Body of pancreas (tissue), 4 donors: ENCODE data around the gene PODXL.

Experiments used
- POLR2A ChIP-seq, 3 donors: fragments of 450-650 bp; IDR thresholded peaks; one replicate each; pipeline ENCODE4 v1.6.1; 2016; ENCODE audit warnings: antibody characterized with exemption in 3 of 3, mild to moderate bottlenecking in 2 of 3
- TF ChIP-seq, protein P1 (sequence below), 7 experiments: fragments of 450-650 bp in 4 of 7; fragments of 200-600 bp in 3 of 7; sonication (generic) in 3 of 7; IDR thresholded peaks; one replicate each; pipeline ENCODE4 v1.5.1; 2016 to 2019; ENCODE audit warnings: antibody characterized with exemption in 7 of 7

DNA sequence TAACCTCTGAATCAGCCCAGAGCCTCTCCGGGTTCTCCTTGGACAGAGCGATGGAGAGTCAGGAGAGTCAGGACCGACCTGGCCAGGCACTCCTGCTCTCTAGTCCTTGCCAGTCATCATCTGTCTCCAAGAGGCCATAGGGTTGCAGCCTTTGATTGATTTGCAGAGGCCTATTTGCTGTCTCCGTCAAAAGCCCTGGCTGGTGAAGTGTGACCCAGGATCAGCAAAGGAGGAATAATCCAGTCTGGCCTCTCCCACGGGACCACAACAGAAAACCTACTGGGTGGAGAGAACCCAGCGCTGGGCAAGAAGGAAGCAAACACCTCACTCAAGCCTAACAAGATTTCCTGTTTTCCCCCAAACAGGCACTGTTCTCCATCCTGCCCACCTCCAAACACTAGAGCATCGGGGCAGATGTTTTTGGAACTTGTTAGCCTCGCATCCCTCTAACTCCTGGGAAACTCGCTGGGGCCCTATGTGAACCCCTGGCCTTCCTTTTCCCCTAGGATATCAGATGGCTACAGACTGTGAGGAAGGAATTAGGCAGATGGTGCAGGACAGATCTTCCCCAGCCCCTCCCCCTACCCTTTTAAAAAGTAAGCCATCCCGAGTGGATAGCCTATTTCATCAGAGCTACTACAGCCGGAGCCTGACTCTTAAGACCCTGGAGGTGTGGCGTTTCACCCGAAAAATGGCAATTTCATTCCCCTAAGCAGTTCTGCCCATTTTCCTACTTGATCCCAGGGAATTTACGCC lies 54.3 kb downstream of the PODXL start:
- no peak for TF ChIP-seq POLR2A (IDR thresholded peaks at IDR 0.05)
- TF ChIP-seq, protein P1, sequence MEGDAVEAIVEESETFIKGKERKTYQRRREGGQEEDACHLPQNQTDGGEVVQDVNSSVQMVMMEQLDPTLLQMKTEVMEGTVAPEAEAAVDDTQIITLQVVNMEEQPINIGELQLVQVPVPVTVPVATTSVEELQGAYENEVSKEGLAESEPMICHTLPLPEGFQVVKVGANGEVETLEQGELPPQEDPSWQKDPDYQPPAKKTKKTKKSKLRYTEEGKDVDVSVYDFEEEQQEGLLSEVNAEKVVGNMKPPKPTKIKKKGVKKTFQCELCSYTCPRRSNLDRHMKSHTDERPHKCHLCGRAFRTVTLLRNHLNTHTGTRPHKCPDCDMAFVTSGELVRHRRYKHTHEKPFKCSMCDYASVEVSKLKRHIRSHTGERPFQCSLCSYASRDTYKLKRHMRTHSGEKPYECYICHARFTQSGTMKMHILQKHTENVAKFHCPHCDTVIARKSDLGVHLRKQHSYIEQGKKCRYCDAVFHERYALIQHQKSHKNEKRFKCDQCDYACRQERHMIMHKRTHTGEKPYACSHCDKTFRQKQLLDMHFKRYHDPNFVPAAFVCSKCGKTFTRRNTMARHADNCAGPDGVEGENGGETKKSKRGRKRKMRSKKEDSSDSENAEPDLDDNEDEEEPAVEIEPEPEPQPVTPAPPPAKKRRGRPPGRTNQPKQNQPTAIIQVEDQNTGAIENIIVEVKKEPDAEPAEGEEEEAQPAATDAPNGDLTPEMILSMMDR (IDR thresholded peaks at IDR 0.05), result no peak
